HG03342 (cell line): ENCODE results near the gene PSTPIP1.

Source experiments
- ATAC-seq: cut with Tn5 transposase; IDR thresholded peaks from one replicate; pipeline ENCODE4 v1.9.1; 2021; ENCODE audit warnings: mild to moderate bottlenecking, moderate library complexity; ENCODE audit not compliant: unreplicated experiment

PSTPIP1 gene

DNA sequence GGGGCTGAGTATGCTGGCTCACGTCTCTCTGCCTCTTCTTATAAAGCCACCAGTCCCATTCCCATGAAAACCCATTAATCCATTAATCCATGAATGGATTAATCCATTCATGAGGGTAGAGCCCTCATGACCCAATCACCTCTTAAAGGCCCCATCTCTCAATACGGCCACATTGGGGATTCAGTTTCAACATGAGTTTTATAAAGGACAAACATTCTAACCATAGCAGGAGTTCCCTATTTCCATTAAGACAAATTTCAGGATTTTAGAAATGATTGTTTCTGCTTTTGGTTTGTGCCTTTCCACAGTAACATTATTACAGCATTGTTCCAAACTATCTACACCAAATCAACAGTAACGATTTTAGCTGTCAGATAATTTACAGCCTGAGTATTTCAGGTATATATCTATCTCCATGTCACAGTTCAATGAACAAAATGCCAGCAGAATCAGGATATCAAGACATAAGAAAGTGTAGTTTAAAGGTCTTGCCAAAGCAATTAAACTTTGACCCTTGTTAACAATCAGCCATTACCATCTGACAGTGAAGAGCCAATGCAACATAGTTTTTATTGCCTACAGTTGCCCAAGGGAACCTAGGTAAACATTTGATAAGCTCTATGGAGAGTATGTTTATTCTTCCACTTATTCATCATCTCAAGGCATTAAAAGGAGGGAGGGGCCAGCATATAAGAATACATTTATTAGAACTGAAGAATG, 72.2 kb downstream of the PSTPIP1 start:
- no peak for ATAC-seq

DNA sequence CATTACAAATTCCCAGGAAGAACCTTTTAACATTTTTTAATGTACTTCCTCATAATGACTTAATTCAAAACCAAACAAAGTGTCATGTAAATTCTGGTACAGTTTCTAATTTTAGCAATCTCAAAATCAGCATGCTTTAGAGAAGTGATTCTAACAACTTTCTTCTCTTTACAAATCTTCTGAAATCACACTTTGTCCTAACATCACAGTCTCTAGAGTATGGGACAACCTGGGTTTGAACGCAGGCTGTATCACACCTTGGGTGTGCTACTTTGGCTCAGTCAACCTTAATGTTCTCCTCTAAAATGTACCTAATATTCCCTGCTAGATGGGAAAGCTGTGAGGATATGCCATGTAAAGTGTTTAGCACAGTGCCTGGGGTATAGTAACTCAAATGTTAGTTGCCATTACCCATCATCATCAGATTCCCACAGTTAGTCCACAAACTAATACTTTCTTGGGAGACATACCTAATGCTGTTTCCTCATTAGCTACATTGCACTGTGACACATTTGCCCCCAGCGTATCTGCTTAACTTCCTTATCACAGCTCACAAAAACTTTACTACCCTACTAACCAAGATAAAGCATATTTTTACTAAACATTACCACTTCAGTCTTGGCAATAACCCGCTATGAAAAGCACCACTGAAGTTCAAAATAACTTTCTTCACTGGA, 72.9 kb downstream of the PSTPIP1 start:
- ATAC-seq: no peak

DNA sequence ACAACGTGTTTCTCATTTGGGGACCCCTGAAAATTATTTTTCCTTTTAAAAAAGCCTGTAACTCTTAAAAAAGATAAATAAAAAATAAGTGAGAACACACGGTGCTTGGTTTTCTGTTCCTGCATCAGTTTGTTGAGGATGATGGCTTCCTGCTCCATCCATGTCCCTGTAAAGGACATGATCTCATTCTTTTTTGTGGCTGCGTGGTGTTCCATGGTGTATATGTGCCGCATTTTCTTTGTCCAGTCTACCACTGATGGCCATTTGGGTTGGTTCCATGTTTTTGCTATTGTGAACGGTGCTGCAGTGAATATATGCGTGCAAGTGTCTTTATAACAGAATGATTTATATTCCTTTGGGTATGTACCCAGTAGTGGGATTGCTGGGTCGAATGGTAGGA, 73.7 kb downstream of the PSTPIP1 start:
- ATAC-seq: no peak

DNA sequence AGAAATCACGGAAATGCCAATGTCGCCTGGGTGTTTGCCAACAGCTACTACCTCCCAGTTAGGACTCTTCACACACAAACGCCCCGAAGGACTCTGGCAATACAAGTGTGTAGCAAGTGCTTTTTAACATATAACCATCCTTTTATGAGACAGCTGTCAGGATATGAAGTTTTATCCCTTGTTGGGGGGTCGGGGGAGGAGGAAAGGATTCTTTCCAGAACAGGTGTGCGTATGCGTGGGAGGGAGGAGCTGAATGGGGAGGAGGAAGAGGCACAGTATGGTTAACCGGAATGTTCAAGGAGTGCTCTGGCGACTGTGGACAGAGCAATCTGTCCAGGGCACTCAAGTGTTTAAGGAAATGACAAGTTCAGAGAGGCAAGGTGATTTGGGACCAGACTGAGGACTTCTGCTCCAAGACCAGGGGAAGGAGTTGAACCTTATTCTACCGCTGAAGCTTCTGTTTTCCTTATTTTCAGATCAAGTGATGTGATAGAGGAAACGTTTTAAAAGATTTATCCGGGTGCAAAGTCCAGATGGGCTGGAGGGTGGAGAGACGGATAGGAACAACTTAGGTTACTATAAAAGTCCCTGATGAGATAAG, 74.7 kb downstream of the PSTPIP1 start:
- ATAC-seq: no peak

DNA sequence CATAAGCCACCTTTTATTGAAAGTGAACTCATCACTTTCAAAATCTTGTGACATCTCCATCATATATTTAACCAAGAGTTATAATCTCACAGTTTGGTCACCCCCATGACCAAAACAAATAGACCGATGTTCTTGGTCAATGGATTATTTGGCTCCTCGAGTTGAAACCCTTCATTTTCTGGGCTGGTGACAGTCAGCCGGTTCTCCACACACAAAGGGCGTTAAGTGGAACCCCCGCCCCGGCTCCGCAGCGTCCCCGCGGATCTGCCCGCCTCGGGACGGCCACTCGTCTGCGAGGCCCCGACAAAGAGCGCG, 75.2 kb downstream of the PSTPIP1 start:
- peak; percentile 14 for ATAC-seq

DNA sequence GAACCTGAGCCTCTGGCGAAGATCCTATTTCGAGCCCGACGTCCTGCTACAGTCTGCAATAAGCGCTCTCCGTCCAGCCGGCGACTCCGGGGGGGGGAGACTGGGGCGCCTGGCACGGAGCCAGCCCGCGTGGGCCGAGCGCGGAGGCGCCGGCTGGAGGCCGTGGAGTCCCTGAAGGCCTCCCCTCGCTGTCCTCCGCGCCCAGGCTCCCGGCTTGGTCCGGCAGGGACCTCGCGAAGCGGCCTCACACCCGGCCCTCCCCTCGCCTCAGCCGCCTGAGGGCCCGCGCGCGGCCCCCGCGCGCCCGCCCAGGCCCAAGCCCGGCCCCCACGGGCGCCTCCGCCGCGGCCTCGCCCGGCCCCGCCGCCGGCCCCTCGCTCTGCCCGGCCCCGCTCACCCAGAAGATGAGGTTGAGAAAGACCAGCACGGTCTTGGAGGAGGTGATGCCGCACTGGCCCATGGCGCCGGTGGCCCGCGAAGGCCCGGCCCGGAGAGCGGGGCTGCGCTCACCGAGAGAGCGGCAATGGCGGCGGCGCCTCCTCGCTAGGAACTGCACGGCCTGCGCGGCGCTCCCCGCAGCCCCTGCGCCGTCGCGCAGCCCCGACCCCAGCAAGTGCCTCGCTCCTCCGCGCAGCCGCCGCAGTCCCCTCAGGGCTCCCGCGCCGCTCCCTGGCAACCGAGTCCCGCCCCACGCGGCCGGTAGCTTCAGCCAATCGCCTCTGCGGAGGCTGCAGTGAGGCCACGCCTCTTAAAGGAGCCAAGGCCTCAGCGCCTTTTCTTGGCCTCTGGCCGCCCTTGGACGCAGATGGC, 75.8 kb downstream of the PSTPIP1 start, which contains the start of gene TSPAN3:
TSPAN3 (minus strand) TSS at position 615 of the 810 bp plus-strand sequence; CDS start at position 460, 155 bp downstream.
- ATAC-seq: peak; percentile 96

DNA sequence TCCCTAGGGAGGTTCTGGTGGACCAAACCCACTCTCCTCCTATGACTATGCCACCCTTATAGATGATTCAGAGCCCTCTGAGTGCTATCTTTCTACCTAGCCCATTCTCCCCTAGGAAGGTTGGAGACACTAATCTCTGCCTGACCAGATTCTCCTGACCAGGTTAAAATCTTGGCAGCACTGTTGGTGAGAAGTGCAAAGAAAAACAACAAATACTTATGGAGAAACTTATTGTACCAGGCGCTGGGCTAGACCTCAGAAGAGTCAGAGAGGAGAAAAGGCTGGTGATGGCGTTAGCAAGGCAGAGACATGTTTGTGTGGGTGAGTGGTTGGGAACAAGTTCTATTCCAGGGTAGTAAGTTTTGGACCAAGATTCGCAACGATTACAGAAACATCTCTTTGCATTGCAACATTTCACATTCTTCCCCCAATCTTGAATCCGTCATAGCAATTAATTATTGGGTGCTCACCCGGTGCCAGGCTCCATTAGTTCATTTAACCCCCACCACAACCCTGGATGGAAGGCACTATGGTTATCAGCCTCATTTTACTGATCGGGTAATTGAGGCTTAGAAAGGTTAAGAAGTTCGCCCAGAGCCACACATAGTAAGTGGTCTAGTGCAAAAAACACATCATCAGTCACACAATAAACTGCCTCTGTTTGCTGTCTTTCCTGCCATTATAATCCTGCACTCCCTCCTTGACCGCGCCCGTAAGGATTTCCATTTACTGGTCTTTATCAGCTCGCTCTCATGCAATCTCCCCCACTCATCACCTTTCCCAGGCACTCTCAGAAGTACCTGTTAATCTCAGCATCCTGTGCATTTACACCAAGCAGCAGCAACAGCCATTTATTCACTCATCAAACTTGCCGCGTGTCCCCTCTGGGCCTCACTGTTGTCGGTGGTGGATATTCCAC, 76.6 kb downstream of the PSTPIP1 start:
- ATAC-seq: no peak

DNA sequence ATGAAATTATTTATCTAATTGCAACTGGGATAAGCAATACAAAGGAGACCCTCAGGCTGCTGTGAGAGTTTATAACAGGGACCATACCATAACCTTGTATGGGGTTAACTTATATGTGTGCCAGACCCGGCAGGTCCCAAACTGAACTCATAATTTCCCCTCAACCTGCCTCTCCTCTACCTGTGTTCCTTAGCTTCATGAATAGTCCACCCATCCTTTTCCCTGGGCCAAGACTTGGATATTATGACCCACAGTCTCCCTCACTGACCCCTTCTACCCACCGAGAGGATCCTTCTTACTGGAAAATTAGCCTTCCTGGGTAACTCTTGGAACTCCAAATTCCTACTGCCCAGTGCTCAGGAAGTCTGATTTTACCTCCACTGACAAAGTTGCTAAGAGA, 79.4 kb downstream of the PSTPIP1 start:
- ATAC-seq: no peak

DNA sequence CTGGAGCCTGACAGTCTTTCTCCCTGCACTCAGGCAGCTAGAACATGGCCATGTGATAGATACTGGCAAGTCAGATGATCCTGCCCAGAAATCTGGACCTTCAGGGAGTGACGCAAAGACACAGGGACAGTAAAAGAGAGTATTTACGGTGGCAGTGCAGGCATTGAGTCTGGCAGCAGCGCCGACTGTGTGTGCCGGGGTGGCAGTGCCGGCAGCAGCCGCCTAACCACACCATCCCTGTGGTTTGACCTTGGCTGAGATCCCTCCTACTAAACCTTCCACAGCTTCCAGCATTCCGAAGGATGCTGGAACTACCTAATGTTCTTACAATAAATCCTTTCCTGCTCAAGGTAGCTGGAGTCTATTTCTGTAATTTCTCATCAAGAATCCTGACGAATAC, 80.6 kb downstream of the PSTPIP1 start:
- no peak for ATAC-seq

DNA sequence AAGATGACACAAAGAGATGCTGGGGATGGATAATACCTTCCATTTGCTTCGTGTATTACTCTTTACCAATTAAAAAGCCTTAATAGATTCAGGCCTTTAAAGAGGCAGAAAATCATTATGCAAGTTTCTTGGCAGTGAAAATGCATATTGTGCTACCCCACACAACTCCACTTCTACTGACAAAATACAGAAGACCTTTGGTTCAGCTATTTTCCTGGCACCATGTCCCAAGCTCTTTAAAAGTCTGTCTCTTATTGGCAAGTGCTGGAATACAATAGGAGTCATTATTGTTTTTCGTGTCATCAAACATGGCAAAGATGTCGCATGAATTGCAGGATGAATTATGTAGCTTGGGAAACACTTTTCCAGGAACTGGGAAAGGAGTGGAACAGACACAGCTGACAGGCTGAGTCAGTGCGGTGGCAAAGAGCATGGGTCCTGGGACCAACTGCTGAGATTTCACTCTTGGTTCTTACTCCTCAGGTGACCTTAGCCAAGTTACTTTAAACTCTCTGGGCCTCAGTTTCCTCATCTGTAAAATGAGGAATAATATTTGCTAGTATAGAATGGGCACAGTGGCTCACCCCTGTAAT, 81.5 kb downstream of the PSTPIP1 start:
- ATAC-seq: no peak

DNA sequence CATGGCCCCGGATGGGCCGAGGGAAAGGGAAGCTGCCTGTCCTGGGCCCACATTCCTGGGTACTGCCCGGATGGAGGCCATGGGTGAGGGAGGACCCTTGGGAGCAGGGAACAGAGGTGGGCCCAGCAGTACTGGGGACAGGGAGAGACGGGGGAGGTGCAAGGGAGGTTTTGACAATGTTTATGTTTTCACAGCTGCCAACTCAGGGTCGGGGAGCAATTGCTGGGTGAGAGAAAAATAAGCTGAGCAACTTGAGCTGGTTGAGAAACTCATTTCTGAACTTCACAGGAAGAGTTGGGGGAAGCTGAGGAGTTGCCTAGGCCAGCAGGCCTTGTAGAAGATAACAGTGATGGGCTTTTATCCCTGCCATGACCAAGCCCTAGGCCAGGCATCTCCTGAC, 87.0 kb downstream of the PSTPIP1 start:
- ATAC-seq: no peak

DNA sequence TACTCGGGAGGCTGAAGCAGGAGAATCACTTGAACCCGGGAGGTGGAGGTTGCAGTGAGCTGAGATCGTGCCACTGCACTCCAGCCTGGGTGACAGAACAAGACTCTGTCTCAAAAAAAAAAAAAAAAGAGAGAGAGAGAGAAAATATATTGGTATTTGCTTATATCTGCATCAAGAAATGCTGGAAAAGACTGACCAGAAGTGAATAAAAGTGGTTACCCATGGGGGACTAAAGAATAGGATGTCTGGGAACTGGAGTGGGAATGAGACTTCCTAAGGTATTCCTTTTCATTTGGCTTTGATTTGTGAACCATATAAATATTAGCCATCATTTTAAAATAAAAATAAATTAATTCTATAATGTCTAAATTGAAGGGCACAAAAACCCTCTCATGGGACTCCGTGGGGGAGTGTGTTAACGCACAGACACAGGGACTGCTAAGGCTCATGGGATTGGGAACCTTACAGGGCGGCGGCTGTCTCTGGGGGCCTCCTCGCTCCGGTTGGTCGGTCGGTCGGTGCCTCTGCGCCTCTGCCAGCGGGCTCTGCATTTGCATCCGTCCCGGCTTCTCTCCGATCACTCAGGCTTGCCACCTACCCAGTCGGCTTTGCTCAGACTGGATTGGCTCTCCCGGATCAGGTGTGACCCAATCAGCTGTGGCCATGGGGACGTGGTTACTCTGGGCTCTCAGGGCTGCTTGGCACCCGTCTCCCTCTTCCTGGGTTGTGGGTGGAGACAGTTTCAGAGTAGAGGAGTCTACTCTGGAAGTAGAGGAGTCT, 88.6 kb downstream of the PSTPIP1 start:
- ATAC-seq: peak; percentile 77

DNA sequence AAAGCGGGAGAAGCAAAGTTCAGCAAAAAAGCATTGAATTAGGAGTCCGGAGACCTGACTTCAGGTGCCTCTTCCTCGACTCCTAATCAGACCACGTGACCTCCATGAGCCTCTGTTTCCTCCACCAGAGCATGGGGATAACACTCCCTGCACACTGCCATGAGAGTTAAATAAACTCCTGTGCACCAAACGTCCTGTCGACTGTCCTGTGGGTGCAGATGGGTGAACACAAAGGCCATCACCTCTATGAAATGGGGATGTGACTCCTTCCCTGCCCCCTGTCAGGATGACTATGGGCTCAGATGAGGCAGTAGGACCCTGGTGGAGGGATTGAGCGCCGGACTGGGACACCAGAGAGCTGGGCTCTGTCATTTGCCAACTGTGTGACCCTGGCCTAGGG, 89.5 kb downstream of the PSTPIP1 start:
- no peak for ATAC-seq

DNA sequence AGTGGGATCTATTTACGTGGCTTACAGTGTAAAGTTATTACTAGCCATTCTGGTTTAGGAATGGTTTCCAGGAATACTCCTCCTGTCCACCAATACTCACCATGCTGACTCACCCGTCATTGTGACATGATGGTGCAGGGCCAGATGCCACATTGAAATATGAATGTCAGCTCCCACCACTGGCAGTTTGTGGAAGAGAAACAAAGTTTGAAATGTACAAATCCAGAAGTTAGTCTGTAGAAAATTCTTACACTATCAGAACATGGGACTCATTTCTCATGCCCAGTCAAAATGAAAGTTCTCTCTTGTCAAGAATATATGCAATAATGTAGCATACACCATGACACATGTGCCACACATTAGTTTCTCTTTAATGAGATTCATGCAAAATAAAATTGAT, 90.4 kb downstream of the PSTPIP1 start:
- no peak for ATAC-seq
